Fibroblast of villous mesenchyme (primary cell): ENCODE data around the gene GPX3. TPM values are rescaled to one million over a fixed set of nuclear protein-coding genes. Genes with fewer than 3 reads are reported as not detected.
A peak's percentile ranks its signal among the peaks of the same experiment; 100 is the strongest.

ENCODE experiments used
- DNase-seq: peaks from one replicate; pipeline ENCODE4 v3.0.0-alpha.2; 2010; ENCODE audit warnings: low read depth
- H3K4me3 ChIP-seq: 2 replicates; pipeline ENCODE4 v1.5.1; 2011; ENCODE audit warnings: low read depth, mild to moderate bottlenecking, low read length
- total RNA-seq: library from RNA; depleted of rRNA; stranded (reverse); fragments of >200 nt; gene quantifications from 2 replicates; pipeline ENCODE4 v1.2.3, GENCODE V29; 2012
- TF ChIP-seq, protein P1 (sequence below): IDR thresholded peaks from 2 replicates; pipeline ENCODE4 v1.5.1; 2012; ENCODE audit warnings: low read depth, mild to moderate bottlenecking, low read length; ENCODE audit not compliant: insufficient read depth

GPX3 gene
- total RNA-seq, 1 donor: 3.9 TPM

DNA sequence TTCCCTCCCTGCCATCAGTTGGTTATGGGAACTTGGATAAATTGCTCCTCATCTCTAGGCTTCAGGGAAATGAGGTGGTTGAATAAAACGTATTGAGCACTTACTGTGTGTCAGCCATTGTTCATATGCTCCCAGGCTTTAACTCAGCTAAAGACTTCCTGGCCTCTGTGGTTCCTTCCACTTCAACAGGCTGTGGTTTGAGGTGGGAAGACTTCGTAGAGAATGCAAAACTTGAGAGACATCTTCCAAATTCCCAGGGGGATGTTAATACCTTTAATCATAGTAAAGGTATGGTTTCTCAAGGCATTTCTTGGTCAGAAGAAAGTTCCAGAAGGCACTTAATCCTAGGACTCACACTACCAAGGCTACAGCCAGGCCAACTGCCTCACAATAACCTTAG is 1.5 kb upstream of the GPX3 start:
- TF ChIP-seq, protein P1, sequence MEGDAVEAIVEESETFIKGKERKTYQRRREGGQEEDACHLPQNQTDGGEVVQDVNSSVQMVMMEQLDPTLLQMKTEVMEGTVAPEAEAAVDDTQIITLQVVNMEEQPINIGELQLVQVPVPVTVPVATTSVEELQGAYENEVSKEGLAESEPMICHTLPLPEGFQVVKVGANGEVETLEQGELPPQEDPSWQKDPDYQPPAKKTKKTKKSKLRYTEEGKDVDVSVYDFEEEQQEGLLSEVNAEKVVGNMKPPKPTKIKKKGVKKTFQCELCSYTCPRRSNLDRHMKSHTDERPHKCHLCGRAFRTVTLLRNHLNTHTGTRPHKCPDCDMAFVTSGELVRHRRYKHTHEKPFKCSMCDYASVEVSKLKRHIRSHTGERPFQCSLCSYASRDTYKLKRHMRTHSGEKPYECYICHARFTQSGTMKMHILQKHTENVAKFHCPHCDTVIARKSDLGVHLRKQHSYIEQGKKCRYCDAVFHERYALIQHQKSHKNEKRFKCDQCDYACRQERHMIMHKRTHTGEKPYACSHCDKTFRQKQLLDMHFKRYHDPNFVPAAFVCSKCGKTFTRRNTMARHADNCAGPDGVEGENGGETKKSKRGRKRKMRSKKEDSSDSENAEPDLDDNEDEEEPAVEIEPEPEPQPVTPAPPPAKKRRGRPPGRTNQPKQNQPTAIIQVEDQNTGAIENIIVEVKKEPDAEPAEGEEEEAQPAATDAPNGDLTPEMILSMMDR: no peak
- DNase-seq: no peak
- H3K4me3 ChIP-seq: no peak overlapping the region

DNA sequence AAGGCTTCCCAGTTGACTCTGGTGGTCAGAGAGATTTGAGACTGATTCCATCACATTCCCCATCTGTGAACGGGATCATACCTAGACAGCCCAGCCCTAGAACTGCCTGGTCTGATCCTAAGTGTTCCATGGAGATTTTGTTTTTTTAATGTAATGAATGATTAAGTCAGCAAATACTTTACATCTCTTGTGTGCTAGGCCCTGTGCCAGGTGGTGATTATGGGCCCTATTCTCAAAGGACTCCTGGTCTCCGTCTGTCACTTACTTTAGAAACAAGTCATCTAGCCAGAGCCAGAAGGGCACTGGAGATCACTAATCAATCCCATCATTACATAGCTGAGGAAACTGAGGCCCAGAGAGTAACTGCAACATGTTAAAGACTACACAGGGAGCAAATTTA is 1.1 kb upstream of the GPX3 start:
- no peak overlapping the region for H3K4me3 ChIP-seq
- TF ChIP-seq, protein P1: no peak
- no peak for DNase-seq

DNA sequence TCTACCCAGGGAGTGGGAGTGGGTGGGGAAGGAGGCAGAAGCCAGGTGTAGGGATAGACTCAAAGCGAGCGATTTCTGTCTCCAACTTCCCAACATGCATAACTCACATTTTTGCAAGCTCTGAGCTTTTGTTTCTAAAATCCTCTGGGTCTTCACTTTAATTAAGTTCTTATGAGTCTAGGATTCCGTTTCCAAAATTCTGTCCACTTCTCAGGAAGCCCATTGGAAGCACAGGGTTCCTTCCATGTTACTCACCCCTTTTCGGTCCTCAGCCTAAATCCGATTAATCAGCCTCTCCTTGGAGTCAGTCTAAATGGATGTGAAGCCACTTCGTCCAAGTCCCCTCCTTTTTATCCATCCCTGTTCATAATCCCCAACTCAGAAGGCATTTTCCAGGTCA is 1.4 kb downstream of the GPX3 start:
- TF ChIP-seq, protein P1: no peak
- no peak for DNase-seq
- no peak overlapping the region for H3K4me3 ChIP-seq

DNA sequence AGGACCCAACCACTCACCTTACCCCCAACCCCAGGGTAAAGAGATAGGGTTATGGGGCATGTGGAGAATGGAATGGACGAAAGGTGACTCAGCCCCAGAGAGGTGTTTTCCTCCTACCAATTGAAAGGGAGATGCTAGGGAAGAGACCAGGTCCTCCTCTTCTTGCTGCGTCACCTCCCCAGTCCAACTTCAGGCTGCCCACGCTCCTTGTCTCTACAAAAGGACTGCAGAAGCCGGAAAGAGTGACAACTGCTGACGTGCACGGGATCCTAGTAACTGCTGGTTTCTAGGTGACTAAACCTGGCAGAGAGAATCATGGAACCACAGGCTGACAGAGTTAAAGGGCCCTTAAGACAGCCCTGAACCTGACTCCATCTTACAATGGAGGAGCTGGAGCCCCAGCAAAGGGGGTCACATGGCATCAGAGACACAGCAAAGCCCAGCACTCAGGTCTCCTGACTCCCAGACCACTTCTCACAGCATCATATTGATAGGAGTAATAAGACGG is 2.2 kb downstream of the GPX3 start:
- H3K4me3 ChIP-seq: no peak overlapping the region
- TF ChIP-seq, protein P1: no peak
- no peak for DNase-seq

DNA sequence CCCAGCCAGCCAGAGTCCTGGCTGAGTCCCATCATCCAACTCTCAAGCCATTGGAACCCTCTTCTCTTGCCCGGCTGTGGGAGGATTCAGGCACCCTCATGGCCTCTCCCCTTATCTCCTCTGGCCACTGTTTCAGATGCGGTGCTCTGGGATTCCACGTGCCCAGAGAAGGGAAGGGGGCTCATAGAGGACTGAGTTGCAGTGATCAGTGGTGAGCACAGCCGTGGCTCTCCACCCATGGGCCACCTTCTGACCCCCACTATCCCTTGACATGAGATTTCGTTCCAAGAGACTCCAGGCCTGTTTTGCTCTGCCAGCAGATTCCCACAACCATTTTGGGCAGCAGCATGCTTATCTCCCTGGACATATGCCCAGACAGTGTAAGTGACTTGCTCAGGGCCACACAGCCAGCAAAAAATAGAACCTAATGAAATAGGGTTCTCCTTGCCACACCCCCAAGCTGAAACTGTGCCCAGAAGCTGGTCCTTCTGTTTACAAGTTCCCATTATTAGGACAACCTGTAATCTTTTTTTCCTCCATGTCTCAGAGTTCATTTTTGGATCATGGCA is 2.7 kb downstream of the GPX3 start:
- H3K4me3 ChIP-seq: no peak overlapping the region
- peak; percentile 91 for DNase-seq
- TF ChIP-seq, protein P1: no peak

DNA sequence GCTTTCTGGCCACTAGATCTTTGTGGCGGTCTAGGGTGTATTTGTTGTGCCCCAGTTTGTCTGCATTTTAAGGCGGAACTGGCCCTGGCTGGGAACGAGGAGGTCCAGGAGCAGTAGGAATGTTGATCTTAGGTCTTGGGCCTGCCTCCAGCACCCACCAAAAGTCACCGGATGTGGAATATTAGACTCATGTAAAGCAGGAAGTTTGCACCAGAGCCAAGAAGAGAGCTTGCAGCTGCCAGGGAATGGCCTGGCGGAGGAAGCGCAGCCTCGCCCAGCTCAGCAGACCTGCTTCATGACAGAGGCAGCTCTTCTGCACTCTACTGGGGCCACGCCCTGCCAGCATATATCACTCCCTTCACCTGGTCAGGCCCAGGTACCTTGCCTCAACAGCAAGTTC is 3.3 kb downstream of the GPX3 start:
- peak; percentile 84 for DNase-seq
- no peak overlapping the region for H3K4me3 ChIP-seq
- TF ChIP-seq, protein P1: no peak
